ENCODE results near the gene SPAST. TPM values are rescaled to one million over a fixed set of nuclear protein-coding genes. Genes with fewer than 3 reads are reported as not detected.
A peak's percentile ranks its signal among the peaks of the same experiment; 100 is the strongest.
"Not testable (repeated sequence)": the region's sequence is repeated elsewhere in the genome, so short reads cannot be mapped to it uniquely, and the experiment has no call there.

Gene SPAST
- total RNA-seq, 1 donor from 2014 or later, result 21.2 TPM

DNA sequence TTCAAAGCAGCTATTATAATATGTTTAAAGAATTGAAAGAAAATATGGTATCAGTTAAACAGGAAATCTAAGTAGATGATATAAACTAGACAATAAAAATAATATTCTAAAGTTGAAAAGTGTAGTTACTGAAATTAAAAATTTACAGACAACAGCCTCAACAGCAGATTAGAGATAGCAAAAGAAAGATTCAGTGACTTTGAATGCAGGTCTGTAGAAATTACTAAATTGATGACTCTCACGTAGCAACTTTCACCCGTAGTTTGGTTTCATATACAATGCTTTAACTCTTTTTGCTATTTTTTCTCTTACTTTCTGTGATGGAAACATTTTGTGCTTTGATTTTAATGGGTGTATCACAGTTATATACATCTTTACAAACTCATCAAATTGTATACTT, 44.8 kb downstream of the SPAST start:
- DNase-seq (ENCODE audit: low spot score) (no peak), ATAC-seq (no peak)
- intact Hi-C loops (cut with DNase I), result no loop called here

- no peak for ATAC-seq
- intact Hi-C loops (cut with DNase I), result no loop called here
Measured at GRCh38 chr2:32118055-32118454, 54.7 kb downstream of the SPAST start.

GRCh38 chr2:32119161-32119560, 55.8 kb downstream of the SPAST start:
- DNase-seq (ENCODE audit: low spot score) (no peak), ATAC-seq (no peak)
- intact Hi-C loops (cut with DNase I), result no loop called here

More at GRCh38 chr2:32118055-32118454, 54.7 kb downstream of the SPAST start:
- DNase-seq (ENCODE audit: low spot score), result no peak

- intact Hi-C loops (cut with DNase I), result no loop called here
- ATAC-seq (no peak), DNase-seq (ENCODE audit: low spot score) (no peak)
Measured at GRCh38 chr2:32124660-32125059, 61.3 kb downstream of the SPAST start.

DNA sequence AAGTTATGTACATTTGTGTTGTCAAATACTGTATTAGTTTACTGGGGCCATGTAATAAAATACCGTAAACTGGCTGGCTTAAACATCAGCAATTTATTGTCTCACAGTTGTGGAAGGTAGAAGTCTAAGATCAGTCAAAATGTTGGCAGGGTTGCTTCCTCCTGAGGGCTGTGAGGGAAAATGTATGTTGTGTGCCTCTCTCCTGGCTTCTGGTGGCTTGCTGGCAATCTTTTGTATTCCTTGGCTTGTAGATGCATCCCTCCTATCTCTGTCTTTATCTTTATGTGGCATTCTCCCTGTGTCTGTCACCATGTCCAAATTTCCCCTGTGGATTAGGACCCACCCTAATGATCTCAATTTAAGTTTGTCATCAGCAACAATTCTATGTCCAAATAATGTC, 65.3 kb downstream of the SPAST start:
- no peak for DNase-seq (ENCODE audit: low spot score)
- no peak for ATAC-seq
- intact Hi-C loops (cut with DNase I), result no loop called here

DNA sequence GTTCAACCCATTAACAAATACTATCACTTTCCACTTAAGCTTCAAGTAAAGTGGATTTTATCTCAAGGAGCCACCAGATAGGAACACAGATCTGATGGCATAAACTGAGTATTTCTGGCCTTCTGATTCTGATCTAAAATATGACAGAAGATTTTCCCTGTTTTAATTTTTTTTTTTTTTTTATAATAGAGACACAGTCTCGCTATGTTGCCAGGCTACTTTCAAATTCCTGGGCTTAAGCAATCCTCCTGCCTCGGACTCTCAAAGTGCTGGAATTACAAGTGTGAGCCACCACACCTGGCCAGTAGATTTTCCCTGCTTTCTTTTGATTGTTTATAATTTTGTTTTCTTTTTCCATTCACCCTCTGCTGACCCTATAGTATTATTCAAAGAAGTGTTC, 65.7 kb downstream of the SPAST start:
- no peak for DNase-seq (ENCODE audit: low spot score)
- ATAC-seq, result no peak
- intact Hi-C loops (cut with DNase I), result no loop called here

DNA sequence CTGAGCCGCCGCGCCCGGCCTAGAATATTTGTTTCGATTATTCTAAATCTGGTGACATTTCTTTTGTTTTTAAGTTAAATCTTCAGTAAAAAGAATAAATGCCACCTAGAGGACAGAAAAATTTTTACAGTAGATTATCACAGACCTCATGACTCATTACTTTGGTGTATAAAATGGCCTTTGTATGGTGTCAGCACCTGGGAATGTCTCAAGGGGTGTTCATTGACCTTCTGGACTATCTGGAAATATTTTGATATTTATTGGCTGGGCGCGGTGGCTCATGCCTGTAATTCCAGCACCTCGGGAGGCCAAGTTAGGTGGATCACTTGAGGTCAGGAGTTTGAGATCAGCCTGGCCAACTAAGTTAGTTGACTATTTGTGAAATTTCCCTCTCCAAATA, 72.1 kb downstream of the SPAST start:
- intact Hi-C loops (cut with DNase I), result no loop called here
- no peak for DNase-seq (ENCODE audit: low spot score)
- peak; percentile 38 for ATAC-seq

GRCh38 chr2:32136097-32136496, 72.7 kb downstream of the SPAST start:
- DNase-seq (ENCODE audit: low spot score) (no peak), ATAC-seq (no peak)
- intact Hi-C loops (cut with DNase I), result no loop called here

DNA sequence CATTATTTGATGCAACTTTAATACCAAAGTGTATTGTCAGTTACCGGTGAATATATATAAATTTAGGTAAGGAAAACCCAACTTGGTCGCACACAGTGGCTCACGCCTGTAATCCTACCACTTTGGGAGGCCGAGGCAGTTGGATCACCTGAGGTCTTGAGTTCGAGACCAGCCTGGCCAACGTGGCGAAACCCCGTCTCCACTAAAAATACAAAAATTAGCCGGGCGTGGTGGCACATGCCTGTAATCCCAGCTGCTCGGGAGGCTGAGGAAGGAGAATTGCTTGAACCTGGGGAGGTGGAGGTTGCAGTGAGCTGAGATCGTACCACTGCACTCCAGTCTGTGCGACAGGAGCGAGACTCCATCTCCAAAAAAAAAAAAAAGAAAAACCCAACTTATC, 88.2 kb downstream of the SPAST start:
- intact Hi-C loops (cut with DNase I); ATAC-seq; DNase-seq (ENCODE audit: low spot score): not testable (repeated sequence)

DNA sequence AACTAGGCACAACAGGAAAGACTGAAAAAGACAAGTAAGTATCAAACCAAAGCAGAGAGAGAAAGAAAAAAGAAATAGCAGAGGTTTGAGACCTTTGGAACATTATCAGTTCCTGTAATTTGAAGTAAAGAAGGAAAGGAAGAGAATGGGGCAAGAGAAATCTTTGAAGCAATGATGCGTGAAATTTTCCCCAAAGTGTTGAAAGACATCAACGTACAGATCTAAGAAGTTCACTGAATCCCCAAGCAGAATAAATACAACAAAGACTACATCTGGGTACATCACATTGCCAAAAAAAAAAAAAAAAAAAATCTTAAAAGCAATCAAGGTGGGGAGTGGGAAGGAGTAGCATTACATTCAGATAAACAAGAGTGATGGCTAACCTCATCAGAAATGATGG, 96.3 kb downstream of the SPAST start:
- intact Hi-C loops (cut with DNase I), result no loop called here

GRCh38 chr2:32161296-32161695, 97.9 kb downstream of the SPAST start:
- intact Hi-C loops (cut with DNase I), result no loop called here
- ATAC-seq, result no peak

More for the DNA sequence above, 96.3 kb downstream of the SPAST start:
- DNase-seq (ENCODE audit: low spot score) (no peak), ATAC-seq (no peak)

GRCh38 chr2:32164254-32164653, 100.9 kb downstream of the SPAST start:
- ATAC-seq; DNase-seq (ENCODE audit: low spot score); intact Hi-C loops (cut with DNase I): not testable (repeated sequence)

More at GRCh38 chr2:32161296-32161695, 97.9 kb downstream of the SPAST start:
- no peak for DNase-seq (ENCODE audit: low spot score)

- peak; percentile 6 for ATAC-seq
- intact Hi-C loops (cut with DNase I); DNase-seq (ENCODE audit: low spot score): not testable (repeated sequence)
Measured at GRCh38 chr2:32165027-32165347, 101.6 kb downstream of the SPAST start.

GRCh38 chr2:32166115-32166574, 102.8 kb downstream of the SPAST start:
- DNase-seq (ENCODE audit: low spot score), result no peak
- no peak for ATAC-seq
- intact Hi-C loops (cut with DNase I), result no loop called here

- no peak for DNase-seq (ENCODE audit: low spot score)
- intact Hi-C loops (cut with DNase I), result no loop called here
- ATAC-seq, result no peak
Measured at GRCh38 chr2:32168513-32168912, 105.2 kb downstream of the SPAST start.

GRCh38 chr2:32172870-32173269, 109.5 kb downstream of the SPAST start:
- ATAC-seq (no peak), DNase-seq (ENCODE audit: low spot score) (no peak)
- intact Hi-C loops (cut with DNase I), result no loop called here

GRCh38 chr2:32182667-32183066, 119.3 kb downstream of the SPAST start:
- intact Hi-C loops (cut with DNase I), result no loop called here
- ATAC-seq (no peak), DNase-seq (ENCODE audit: low spot score) (no peak)

GRCh38 chr2:32189011-32189410, 125.7 kb downstream of the SPAST start:
- ATAC-seq (no peak), DNase-seq (ENCODE audit: low spot score) (no peak)
- intact Hi-C loops (cut with DNase I), result no loop called here

GRCh38 chr2:32192418-32192817, 129.1 kb downstream of the SPAST start:
- intact Hi-C loops (cut with DNase I), result no loop called here
- DNase-seq (ENCODE audit: low spot score), result no peak
- ATAC-seq, result no peak

GRCh38 chr2:32200814-32201213, 137.5 kb downstream of the SPAST start:
- no peak for ATAC-seq
- intact Hi-C loops (cut with DNase I), result no loop called here

GRCh38 chr2:32203428-32203827, 140.1 kb downstream of the SPAST start:
- ATAC-seq; DNase-seq (ENCODE audit: low spot score); intact Hi-C loops (cut with DNase I): not testable (repeated sequence)

More at GRCh38 chr2:32200814-32201213, 137.5 kb downstream of the SPAST start:
- DNase-seq (ENCODE audit: low spot score), result no peak

Data from sciatic nerve (tissue), 2 donors.